Glomerular visceral epithelial cell (primary cell): ENCODE data around the gene NAGLU.
"Not testable (repeated sequence)": the region's sequence is repeated elsewhere in the genome, so short reads cannot be mapped to it uniquely, and the experiment has no call there.

ENCODE experiments used
- DNase-seq: peaks from one replicate; pipeline ENCODE4 v3.0.0-alpha.2; 2016; ENCODE audit errors: extremely low spot score

NAGLU gene

DNA sequence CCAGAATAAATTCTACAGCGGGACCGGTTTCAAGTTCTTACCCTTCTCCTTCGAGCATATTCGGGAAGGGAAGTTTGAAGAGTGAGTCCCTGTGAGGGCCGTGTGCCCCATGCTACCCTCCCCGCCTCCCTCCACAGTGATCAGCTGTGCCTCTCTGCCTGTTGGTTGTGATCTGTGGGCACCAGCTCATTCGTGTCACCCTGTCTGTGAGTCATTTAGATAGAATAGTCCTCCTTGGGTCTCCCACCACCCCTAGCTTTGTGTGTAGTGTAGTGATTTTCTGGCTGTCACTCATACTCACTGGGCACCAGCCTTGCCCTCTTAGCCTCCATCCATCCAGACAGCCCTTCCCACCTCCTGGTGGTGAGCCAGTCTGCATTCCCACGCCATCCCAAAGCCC, 15.0 kb upstream of the NAGLU start:
- DNase-seq, result peak; percentile 35

DNA sequence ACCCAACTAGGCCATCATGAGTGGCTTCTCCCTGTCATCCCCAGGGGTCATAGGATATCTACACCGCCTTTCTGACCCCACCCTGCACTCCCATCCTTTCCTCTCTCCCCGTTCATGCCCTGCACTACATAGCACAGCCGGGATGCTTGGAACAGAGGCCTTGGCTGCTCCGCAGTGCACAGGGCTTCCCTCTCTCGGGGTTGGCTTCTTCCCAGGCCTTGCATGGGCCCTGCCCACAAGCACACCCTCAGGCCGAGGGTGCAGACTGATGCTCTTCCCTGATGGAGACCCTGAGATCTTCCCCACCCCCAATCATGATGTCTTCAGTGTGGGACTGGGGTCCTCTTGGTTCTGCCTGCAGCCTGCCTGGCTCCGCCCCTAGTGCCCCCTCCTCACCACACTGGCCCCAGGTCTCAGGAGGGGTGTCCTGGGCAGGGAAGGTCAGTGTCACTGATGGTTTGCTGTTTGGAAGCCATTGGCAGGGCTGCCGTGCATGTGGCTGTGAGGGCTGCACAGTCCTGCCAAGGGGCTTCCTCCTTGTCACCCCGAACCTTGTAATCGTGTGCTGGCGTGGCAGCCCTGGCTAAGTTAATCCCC, 14.3 kb upstream of the NAGLU start:
- DNase-seq, result no peak

DNA sequence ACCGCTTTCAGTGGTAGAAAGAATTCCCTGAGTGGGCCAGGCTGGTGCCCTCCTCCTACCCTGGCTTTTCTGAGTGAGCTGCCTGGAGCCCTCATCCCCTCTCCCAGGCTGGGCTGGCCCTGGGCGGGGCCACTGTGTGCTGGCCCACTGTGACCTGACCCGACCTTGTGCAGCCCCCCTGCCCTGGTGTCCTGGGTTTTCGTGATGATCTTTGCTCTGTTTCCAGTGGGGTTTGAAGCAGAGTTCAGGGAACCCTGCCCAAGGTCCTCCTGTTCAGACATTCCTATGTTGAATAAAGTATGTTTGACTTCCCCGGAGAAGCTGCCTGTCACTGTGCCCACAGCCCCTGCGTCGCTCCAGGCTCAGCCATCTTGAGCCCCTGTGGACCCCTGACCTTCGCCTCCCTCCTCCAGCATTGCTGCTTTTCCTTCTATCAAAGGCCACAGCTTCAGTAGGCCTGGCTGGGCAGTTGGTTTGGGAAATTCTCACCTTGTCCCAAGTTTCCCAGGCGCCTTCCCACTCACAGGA, 13.7 kb upstream of the NAGLU start:
- no peak for DNase-seq

DNA sequence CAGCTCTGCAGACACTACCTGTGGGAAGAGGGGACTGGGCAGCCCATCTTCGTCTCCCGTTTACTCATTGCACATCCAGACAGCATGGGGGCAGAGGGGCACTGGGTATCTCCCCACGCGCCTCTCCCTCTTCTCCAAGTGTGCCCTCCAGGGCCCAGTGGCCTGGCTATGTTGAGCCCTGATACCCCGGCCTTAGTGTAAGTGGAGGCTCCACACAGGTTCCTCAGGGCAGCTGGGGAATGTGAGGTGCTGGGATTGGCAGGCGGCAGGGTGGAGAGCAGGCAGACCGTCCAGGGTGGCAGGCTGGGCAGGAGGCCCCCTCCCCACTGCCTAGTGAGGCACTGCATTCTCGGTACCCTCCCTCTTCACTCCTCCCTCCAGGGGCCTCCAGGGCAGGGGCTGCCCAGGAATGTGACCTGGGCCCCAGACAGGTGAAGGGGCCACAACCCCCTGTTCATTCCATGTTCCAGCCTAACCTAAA, 13.2 kb upstream of the NAGLU start:
- no peak for DNase-seq

DNA sequence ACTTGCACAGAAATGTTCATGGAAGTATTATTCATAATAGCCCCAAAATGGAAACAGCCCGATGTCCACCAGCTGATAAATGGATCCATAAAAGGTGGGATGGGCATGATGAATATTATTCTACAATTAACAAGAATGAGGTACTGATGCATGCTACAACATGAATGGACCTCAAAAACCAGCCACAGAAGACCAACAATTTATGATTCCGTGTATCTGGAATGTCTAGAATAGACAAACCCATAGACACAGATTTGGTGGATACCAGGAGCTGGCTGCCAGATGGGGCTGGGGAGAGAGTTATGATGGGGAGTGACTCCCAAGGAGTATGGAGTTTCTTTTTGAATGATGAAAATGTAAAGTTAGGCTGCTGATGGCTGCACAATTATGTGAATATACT, 10.8 kb upstream of the NAGLU start:
- peak; percentile 22 for DNase-seq

DNA sequence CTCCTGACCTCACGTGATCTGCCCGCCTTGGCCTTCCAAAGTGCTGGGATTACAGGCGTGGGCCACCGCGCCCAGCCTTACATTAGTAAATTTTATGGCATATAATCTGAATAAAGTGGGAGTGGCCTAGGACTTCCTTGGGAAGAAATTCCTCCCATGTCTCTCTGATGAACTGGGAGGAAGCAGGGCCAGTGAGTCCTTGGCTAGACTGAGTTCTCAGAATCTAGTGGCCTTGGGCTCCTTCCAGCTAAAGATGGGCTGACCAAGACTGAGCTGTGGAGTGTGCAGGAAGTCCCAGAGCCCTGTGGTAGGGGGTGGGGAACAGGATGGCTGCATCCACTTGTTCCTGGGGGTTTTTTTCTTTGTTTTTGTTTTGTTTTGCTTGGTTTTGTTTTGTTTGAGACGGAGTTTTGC, 10.0 kb upstream of the NAGLU start:
- DNase-seq, result no peak

DNA sequence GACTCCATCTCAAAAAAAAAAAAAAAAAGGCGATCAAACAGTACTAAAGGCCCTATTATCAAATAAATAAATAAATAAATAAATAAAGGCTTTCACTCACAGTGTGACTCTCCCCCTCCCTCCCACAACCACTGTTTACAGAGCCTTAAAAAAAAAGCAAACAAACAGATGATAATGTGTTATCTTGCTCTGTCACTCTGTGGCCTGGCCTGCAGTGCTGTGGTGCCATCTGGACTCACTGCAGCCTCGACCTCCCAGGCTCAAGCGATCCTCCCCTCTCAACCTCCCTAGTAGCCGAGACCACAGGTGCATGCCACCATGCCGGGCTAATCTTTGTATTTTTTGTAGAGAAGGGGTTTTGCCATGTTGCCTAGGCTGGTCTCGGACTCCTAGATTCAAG, 8.1 kb upstream of the NAGLU start:
- DNase-seq, result no peak

DNA sequence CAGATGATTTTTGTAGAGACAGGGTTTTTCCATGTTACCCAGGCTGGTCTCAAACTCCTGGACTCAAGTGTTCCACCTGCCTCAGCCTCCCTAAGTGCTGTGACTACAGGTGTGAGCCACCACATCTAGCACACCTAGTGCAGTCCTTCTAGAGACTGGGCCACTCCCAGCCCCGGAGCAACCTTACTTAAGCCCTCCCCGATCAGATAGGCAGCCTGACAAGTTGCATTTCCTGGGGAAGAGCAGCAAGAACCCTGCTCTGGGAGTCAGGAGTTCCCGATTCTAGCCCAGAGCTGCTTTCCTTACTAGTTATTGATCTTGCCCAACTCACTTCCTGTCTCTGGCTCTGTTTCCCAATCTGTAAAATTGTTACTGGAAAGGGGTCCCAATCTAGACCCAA, 7.0 kb upstream of the NAGLU start:
- DNase-seq, result no peak

DNA sequence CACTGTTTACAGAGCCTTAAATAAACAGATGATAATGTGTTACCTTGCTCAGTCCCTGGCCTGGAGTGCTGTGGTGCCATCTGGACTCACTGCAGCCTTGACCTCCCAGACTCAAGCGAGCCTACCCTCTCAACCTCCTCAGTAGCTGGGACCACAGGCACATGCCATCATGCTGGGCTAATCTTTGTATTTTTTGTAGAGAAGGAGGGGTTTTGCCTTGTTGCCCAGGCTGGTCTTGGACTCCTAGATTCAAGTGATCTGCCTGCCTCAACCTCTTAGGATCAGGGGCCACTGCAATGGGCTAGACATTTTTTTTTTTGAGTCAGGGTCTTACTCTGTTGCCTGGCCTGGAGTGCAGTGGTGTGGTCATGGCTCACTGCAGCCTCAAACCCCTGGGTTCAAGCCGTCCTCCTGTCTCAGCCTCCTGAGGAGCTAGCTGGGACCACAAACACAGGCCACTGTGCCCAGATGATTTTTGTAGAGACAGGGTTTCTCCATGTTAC, 5.0 kb upstream of the NAGLU start:
- no peak for DNase-seq

DNA sequence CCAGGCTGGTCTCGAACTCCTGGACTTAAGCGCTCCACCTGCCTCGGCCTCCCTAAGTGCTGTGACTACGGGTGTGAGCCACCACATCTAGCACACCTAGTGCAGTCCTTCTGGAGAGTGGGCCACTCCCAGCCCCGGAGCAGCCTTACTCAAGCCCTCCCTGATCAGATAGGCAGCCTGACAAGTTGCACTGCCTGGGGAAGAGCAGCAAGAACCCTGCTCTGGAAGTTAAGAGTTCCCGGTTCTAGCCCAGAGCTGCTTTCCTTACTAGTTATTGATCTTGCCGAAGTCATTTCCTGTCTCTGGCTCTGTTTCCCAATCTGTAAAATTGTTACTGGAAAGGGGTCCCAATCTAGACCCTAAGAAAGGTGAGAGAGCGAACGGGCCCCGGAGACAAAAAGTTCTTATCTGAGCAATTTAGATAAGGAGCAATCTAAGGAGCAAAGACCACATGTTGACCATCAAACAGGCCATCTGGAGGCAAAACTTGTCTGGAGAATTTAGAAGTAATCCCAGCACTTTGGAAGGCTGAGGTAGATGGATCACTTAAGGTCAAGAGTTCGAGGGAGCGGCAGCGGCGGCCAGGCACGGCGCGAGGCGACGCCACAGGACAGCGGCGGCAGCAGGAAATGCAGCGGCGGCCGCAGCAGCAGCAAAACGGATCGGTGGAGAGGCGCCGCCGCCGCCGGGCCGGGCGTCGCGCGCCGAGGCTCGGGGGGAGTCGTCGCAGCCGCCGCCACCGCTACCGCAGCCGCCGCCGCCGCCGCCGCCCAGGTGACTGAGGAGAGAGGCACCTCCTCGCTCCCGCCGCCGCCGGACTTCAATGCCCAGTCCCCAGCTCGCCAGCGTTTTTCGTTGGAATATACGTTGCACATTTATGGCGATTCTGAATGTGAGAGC, 4.3 kb upstream of the NAGLU start:
- peak; percentile 60 for DNase-seq

DNA sequence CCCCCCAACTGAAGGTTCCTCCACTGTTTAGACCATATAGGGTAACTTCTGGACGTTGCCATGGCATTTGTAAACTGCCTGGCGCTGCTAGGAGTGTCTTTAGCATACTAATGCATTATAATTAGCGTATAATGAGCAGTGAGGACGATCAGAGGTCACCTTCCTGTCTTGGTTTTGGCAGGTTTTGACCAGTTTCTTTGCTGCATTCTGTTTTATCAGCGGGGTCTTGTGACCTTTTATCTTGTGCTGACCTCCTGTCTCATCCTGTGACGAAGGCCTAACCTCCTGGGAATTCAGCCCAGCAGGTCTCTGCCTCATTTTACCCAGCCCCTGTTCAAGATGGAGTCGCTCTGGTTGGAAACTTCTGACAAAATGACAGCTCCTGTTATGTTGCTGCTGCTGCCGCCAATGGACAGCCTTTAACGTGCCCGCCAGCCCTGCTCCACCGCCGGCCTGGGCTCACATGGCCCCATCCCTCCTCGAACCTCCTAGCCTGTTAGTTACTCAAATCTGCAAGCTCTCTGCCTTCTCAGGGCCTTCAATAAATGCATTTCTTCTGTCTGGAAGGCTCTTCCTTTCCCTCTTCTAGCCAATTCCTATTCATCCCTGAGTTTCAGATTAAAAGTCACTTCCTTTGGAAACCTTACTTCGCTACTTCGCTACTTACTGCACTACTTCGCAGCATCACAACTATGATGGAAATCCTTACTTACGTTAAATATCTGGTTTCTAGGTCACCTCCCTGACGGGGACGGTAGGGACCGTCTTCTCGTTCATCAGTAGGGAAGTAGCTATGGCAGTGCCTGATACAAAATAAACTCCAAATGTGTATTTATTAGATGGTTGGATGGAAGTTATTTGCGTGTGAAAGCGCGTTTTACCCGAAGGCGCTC, 640 bp upstream of the NAGLU start:
- DNase-seq, result no peak

DNA sequence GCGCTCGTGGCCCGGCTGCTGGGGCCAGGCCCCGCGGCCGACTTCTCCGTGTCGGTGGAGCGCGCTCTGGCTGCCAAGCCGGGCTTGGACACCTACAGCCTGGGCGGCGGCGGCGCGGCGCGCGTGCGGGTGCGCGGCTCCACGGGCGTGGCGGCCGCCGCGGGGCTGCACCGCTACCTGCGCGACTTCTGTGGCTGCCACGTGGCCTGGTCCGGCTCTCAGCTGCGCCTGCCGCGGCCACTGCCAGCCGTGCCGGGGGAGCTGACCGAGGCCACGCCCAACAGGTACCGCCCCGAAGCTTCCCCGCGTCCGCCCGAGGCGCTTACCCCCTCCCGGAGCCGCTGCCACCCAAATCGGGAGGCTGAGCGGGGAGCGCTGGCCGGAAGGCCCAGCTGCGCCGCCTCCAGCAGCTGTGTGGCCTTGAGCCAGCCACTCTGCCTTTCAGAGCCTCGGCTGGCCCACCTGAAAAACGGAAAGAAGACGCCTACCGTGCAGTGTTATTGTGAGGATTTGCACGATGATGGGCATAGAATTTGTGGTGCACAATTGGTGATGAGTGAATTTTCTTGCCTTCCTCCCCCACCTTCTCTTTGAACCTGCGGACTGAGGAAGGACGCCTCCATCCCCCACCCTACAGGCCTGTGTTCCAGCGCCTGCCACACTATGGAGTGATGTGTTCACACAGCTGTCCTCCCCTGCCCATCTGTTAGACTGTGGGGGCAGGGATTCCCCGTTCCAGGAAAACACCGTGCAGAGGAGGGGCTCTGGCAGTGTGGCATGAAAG, 523 bp downstream of the NAGLU start:
- peak; percentile 88 for DNase-seq

DNA sequence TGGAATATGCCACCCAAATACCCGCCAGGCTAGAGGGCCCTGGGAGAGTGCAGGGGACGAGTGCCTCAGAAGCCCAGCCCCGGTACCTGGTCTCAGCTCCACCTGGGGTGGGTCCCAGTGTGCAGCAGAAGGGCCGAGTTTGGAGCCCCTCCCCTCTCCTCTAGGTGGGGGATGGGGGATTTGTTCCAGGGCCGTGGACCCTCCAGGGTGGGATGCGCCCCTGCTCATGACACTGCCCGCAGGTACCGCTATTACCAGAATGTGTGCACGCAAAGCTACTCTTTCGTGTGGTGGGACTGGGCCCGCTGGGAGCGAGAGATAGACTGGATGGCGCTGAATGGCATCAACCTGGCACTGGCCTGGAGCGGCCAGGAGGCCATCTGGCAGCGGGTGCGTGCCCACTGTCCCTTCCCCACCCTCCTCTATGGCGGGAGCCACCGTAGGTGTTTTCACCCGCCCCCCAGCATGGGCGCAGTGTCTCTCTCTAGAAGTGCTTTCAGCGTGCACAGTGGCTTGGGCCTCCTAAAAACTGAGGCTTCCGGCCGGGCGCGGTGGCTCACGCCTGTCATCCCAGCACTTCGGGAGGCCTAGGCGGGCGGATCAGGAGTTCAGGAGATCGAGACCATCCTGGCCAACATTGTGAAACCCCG, 1.2 kb downstream of the NAGLU start:
- DNase-seq, result no peak

DNA sequence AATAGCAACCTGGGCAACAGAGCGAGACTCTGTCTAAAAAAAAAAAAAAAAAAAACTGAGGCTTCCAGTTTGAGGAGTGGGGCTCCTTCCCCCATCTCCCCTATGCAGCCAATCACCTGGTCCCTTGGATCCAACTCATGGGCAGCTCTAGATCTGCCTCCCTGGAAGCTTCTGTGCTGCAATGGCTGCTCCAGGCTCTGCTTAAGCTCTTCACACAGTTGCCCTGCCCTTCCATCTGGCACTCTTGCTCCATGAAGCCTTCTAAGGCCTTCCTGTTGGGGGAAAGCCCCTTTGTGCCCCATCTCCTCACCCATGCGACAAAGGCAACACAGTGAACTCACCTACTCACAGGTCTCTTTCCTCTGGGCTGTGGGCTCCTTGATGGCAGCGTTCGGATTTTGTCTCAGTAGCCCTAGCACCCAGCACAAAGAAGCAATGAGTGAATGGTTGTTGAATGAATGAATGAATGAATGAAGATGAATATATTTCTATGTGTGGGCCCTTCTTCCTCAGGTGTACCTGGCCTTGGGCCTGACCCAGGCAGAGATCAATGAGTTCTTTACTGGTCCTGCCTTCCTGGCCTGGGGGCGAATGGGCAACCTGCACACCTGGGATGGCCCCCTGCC, 1.9 kb downstream of the NAGLU start:
- no peak for DNase-seq

DNA sequence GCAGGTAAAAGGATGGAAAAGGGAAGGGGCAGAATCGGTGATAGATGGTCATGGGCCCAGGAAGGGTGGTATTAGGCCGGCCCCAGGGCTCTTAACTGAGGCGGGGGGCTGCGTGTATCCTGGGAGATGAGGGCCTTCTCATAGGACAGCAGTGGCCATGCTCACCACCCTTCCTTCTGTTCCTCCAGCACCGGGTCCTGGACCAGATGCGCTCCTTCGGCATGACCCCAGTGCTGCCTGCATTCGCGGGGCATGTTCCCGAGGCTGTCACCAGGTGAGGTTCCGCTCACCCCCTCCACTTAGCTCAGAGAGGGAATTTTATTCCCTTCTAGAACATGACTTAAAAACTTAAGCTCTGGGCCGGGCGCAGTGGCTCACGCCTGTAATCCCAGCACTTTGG, 2.4 kb downstream of the NAGLU start:
- DNase-seq, result no peak

DNA sequence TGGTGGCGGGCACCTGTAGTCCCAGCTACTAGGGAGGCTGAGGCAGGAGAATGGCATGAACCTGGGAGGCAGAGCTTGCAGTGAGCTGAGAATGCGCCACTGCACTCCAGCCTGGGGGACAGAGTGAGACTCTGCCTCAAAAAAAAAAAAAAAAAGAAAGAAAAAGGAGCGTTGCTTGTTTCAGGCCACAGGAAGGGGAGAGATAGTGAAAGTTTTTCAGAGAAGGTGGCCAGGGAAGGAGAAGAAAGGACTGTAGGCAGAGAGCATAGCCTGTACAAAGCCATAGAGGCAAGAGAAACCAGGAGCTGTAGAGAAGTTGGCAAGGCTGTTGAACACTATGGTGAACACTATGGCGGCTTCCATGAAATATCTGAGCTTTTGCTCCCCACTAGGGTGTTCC, 4.5 kb downstream of the NAGLU start:
- DNase-seq, result not testable (repeated sequence)

DNA sequence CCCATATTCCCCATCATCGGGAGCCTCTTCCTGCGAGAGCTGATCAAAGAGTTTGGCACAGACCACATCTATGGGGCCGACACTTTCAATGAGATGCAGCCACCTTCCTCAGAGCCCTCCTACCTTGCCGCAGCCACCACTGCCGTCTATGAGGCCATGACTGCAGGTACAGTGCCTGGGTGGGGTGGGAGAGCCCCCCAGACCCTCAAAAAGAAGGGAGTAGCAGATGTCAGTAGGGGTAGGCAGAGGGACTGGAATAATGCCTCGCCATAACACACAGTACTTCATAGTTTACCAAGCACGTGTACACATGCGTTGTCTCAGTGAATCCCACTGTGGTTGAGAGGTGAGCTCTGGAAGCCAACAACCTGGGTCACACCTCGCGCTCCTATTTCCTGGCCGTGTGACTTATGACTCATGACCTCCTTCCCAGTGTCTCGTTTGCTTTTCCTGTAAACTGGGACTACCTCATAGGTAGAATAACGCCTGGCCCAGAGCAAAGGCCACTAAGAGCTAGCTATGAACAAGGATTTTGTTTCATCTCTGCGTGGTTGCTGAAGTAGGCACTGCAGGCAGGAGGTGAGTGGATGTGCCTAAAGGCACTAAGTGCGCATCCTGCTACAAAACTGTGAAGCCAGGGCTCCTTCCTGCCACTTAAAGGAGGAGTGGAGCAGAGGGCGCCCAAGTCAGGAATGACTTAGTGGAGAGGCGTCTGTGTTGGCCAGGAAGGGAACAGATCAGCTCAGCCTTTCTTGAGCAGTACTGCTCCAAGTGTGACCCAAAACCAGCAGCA, 5.2 kb downstream of the NAGLU start:
- no peak for DNase-seq

DNA sequence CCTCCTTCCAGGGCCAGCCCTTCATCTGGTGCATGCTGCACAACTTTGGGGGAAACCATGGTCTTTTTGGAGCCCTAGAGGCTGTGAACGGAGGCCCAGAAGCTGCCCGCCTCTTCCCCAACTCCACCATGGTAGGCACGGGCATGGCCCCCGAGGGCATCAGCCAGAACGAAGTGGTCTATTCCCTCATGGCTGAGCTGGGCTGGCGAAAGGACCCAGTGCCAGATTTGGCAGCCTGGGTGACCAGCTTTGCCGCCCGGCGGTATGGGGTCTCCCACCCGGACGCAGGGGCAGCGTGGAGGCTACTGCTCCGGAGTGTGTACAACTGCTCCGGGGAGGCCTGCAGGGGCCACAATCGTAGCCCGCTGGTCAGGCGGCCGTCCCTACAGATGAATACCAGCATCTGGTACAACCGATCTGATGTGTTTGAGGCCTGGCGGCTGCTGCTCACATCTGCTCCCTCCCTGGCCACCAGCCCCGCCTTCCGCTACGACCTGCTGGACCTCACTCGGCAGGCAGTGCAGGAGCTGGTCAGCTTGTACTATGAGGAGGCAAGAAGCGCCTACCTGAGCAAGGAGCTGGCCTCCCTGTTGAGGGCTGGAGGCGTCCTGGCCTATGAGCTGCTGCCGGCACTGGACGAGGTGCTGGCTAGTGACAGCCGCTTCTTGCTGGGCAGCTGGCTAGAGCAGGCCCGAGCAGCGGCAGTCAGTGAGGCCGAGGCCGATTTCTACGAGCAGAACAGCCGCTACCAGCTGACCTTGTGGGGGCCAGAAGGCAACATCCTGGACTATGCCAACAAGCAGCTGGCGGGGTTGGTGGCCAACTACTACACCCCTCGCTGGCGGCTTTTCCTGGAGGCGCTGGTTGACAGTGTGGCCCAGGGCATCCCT, 7.4 kb downstream of the NAGLU start:
- DNase-seq, result no peak
